ENCODE results near the gene BSND. TPM values are rescaled to one million over a fixed set of nuclear protein-coding genes. Genes with fewer than 3 reads are reported as not detected.
"Not testable (repeated sequence)": the region's sequence is repeated elsewhere in the genome, so short reads cannot be mapped to it uniquely, and the experiment has no call there.

BSND gene
- total RNA-seq, 2 donors from 2014 or later, result 0.13 to 0.20 TPM

GRCh38 chr1:55021942-55022546 lies 23.3 kb downstream of the BSND start:
- Mint-ChIP-seq H3K4me3 (peak overlapping the region; percentile 66), H3K27me3 (ENCODE audit: insufficient read depth) (no peaks in the 10 kb centered on the region), H3K27ac (peak overlapping the region; percentile 12)

GRCh38 chr1:55024163-55024562 lies 25.4 kb downstream of the BSND start:
- not testable (repeated sequence) for H3K36me3 Mint-ChIP-seq (ENCODE audit: low read depth); H3K27me3 Mint-ChIP-seq (ENCODE audit: insufficient read depth); H3K27ac ChIP-seq (ENCODE audit: low read depth, low read length); H3K9me3 ChIP-seq (ENCODE audit: control insufficient read depth, low read length); H3K9ac ChIP-seq (ENCODE audit: extremely low read depth, low read length, poor library complexity, severe bottlenecking); H3K4me3 ChIP-seq (ENCODE audit: low read length); H3K36me3 ChIP-seq (ENCODE audit: control insufficient read depth, insufficient read depth, low read length); DNase-seq; H3K27me3 ChIP-seq (ENCODE audit: control insufficient read depth, insufficient read depth, low read length, poor library complexity, severe bottlenecking); H3K4me1 ChIP-seq (ENCODE audit: control insufficient read depth, insufficient read depth, low read length)
- 32 to 34% methylated on average over 5 to 9 of the region's 10 CpGs for WGBS, 2 experiments (ENCODE audit: insufficient coverage in 1 of 2, insufficient read length in 1 of 2)
- H3K9me3 Mint-ChIP-seq, result peaks cover 18% of the 10 kb centered on the region
- H3K4me1 Mint-ChIP-seq, result peaks cover 45% of the 10 kb centered on the region
- H3K4me3 Mint-ChIP-seq, result peak overlapping the region; percentile 66
- peak overlapping the region; percentile 93 for H3K27ac Mint-ChIP-seq

More at GRCh38 chr1:55021942-55022546, 23.3 kb downstream of the BSND start:
- H3K9me3 Mint-ChIP-seq, result peaks cover 18% of the 10 kb centered on the region
- H3K4me1 Mint-ChIP-seq, result peaks cover 35% of the 10 kb centered on the region
- H3K36me3 ChIP-seq (ENCODE audit: control insufficient read depth, insufficient read depth, low read length), result no peaks in the 10 kb centered on the region
- no peaks in the 10 kb centered on the region for H3K9me3 ChIP-seq (ENCODE audit: control insufficient read depth, low read length)
- no peak overlapping the region for H3K9ac ChIP-seq (ENCODE audit: extremely low read depth, low read length, poor library complexity, severe bottlenecking)
- no peak overlapping the region for H3K4me3 ChIP-seq (ENCODE audit: low read length)
- H3K4me1 ChIP-seq (ENCODE audit: control insufficient read depth, insufficient read depth, low read length), result peaks cover 7% of the 10 kb centered on the region
- no peak overlapping the region for H3K27ac ChIP-seq (ENCODE audit: low read depth, low read length)
- 36 to 55% methylated on average over 13 to 15 of the region's 15 CpGs for WGBS, 2 experiments (ENCODE audit: insufficient coverage in 1 of 2, insufficient read length in 1 of 2)
- TF ChIP-seq CTCF (conservative IDR thresholded peaks at IDR 0.05), result peak; percentile 98
- H3K36me3 Mint-ChIP-seq (ENCODE audit: low read depth), result no peaks in the 10 kb centered on the region
- H3K27me3 ChIP-seq (ENCODE audit: control insufficient read depth, insufficient read depth, low read length, poor library complexity, severe bottlenecking), result no peaks in the 10 kb centered on the region
- DNase-seq, result peak; percentile 99

- H3K27ac ChIP-seq (ENCODE audit: low read depth, low read length); H3K4me1 ChIP-seq (ENCODE audit: control insufficient read depth, insufficient read depth, low read length); H3K4me3 ChIP-seq (ENCODE audit: low read length); H3K9me3 ChIP-seq (ENCODE audit: control insufficient read depth, low read length); H3K36me3 ChIP-seq (ENCODE audit: control insufficient read depth, insufficient read depth, low read length); H3K27me3 Mint-ChIP-seq (ENCODE audit: insufficient read depth); DNase-seq; H3K27me3 ChIP-seq (ENCODE audit: control insufficient read depth, insufficient read depth, low read length, poor library complexity, severe bottlenecking); H3K9ac ChIP-seq (ENCODE audit: extremely low read depth, low read length, poor library complexity, severe bottlenecking): not testable (repeated sequence)
- Mint-ChIP-seq H3K36me3 (ENCODE audit: low read depth) (peaks cover 19% of the 10 kb centered on the region), H3K9me3 (peaks cover 31% of the 10 kb centered on the region), H3K27ac (peak overlapping the region; percentile 54), H3K4me1 (peaks cover 45% of the 10 kb centered on the region), H3K4me3 (peak overlapping the region; percentile 5)
- WGBS, 2 experiments (ENCODE audit: insufficient coverage in 1 of 2, insufficient read length in 1 of 2), result 78% methylated on average over 2 of the region's 3 CpGs; no CpG with 5 or more reads in 1 of the 2 experiments
These were observed 27.9 kb downstream of the BSND start for GRCh38 chr1:55026682-55027081.

GRCh38 chr1:55031098-55031497 lies 32.4 kb downstream of the BSND start:
- Mint-ChIP-seq H3K4me1 (peaks cover 31% of the 10 kb centered on the region), H3K36me3 (ENCODE audit: low read depth) (peaks cover 21% of the 10 kb centered on the region)
- not testable (repeated sequence) for H3K4me3 Mint-ChIP-seq

More at GRCh38 chr1:55031098-55031497, 32.4 kb downstream of the BSND start:
- H3K27ac Mint-ChIP-seq; H3K27me3 Mint-ChIP-seq (ENCODE audit: insufficient read depth); H3K4me1 ChIP-seq (ENCODE audit: control insufficient read depth, insufficient read depth, low read length); H3K36me3 ChIP-seq (ENCODE audit: control insufficient read depth, insufficient read depth, low read length); H3K27ac ChIP-seq (ENCODE audit: low read depth, low read length); H3K27me3 ChIP-seq (ENCODE audit: control insufficient read depth, insufficient read depth, low read length, poor library complexity, severe bottlenecking); H3K9ac ChIP-seq (ENCODE audit: extremely low read depth, low read length, poor library complexity, severe bottlenecking); DNase-seq; H3K4me3 ChIP-seq (ENCODE audit: low read length): not testable (repeated sequence)
- H3K9me3 ChIP-seq (ENCODE audit: control insufficient read depth, low read length), result peaks cover 12% of the 10 kb centered on the region
- WGBS, 2 experiments (ENCODE audit: insufficient coverage in 1 of 2, insufficient read length in 1 of 2), result 98 to 100% methylated on average over 4 to 5 of the region's 5 CpGs
- peaks cover 17% of the 10 kb centered on the region for H3K9me3 Mint-ChIP-seq
